Keratinocyte (primary cell): Measurements from ENCODE around the gene GNG10. TPM values are rescaled to one million over a fixed set of nuclear protein-coding genes. Genes with fewer than 3 reads are reported as not detected.

Source experiments
- DNase-seq: peaks from one replicate; pipeline ENCODE4 v3.0.0-alpha.2; 2011; ENCODE audit warnings: low read depth, missing footprints, low spot score
- FAIRE-seq: peaks from 2 replicates; lab custom pipeline; 2011; peaks lifted over from hg19 to GRCh38; lab: Jason Lieb, UNC
- H2AFZ ChIP-seq: 2 replicates; pipeline ENCODE4 v1.6.0; 2012; ENCODE audit warnings: low read length, control low read depth, inconsistent platforms; ENCODE audit not compliant: control insufficient read depth
- H3K27ac ChIP-seq: 2 replicates; pipeline ENCODE4 v1.5.1; 2011; ENCODE audit warnings: low read length; ENCODE audit not compliant: control insufficient read depth, insufficient read depth
- H3K27me3 ChIP-seq: 3 replicates; pipeline ENCODE4 v1.6.0; 2011; ENCODE audit warnings: low read length; ENCODE audit not compliant: control insufficient read depth, insufficient read depth; ENCODE audit errors: extremely low read depth
- H3K36me3 ChIP-seq, 2 experiments: 2 replicates in 1 of 2; 3 replicates in 1 of 2; pipeline ENCODE4 v1.5.1; 2011; ENCODE audit warnings: low read length in 2 of 2, mild to moderate bottlenecking in 1 of 2; ENCODE audit not compliant: control insufficient read depth in 2 of 2, insufficient read depth in 2 of 2; ENCODE audit errors: extremely low read depth in 1 of 2
- H3K4me1 ChIP-seq: 3 replicates; pipeline ENCODE4 v1.5.1; 2011; ENCODE audit warnings: low read length; ENCODE audit not compliant: control insufficient read depth, insufficient read depth; ENCODE audit errors: extremely low read depth
- H3K4me2 ChIP-seq: 3 replicates; pipeline ENCODE4 v1.6.0; 2011; ENCODE audit warnings: low read depth, low read length; ENCODE audit not compliant: control insufficient read depth, insufficient read depth; ENCODE audit errors: extremely low read depth
- H3K4me3 ChIP-seq, 3 experiments: fragments of 200-600 bp in 1 of 3; sonication (generic) in 1 of 3; 2 replicates in 2 of 3; 3 replicates in 1 of 3; pipeline ENCODE4 v1.5.1; 2011 to 2016; ENCODE audit warnings: low read length in 3 of 3, mild to moderate bottlenecking in 3 of 3, control low read depth in 2 of 3, inconsistent platforms in 1 of 3, low read depth in 1 of 3, mixed read lengths in 1 of 3, mixed run types in 1 of 3, moderate library complexity in 1 of 3; ENCODE audit not compliant: control insufficient read depth in 2 of 3, insufficient read depth in 2 of 3; ENCODE audit errors: extremely low read depth in 1 of 3
- H3K79me2 ChIP-seq: 2 replicates; pipeline ENCODE4 v1.6.0; 2012; ENCODE audit warnings: low read length; ENCODE audit not compliant: control insufficient read depth, insufficient read depth
- H3K9ac ChIP-seq: 3 replicates; pipeline ENCODE4 v1.6.0; 2011; ENCODE audit warnings: low read length; ENCODE audit not compliant: control insufficient read depth, insufficient read depth; ENCODE audit errors: extremely low read depth
- H3K9me1 ChIP-seq: 3 replicates; pipeline ENCODE4 v1.6.0; 2011; ENCODE audit warnings: low read length; ENCODE audit not compliant: control insufficient read depth, insufficient read depth; ENCODE audit errors: extremely low read depth
- H3K9me3 ChIP-seq: 2 replicates; pipeline ENCODE4 v1.5.1; 2012; ENCODE audit warnings: low read depth, low read length; ENCODE audit not compliant: control insufficient read depth
- H4K20me1 ChIP-seq: 3 replicates; pipeline ENCODE4 v1.6.0; 2011; ENCODE audit warnings: low read length; ENCODE audit not compliant: control insufficient read depth, insufficient read depth; ENCODE audit errors: extremely low read depth
- EZH2 ChIP-seq: IDR thresholded peaks from one replicate; pipeline ENCODE4 v1.6.1; 2012; ENCODE audit warnings: inconsistent platforms, mild to moderate bottlenecking, low read length, moderate library complexity
- dilution Hi-C: fragments of 300-500 bp; cut with MboI; formaldehyde crosslinking; loops from one replicate; pipeline ENCODE4 v1.7.0; 2020; ENCODE audit warnings: low sequenced_read_pairs; ENCODE audit not compliant: extremely low pct_ligation_motif_present
- polyA plus RNA-seq, 5 experiments: library from polyadenylated mRNA; depleted of rRNA in 3 of 5; stranded (reverse) in 3 of 5; stranded (forward) in 1 of 5; unstranded in 1 of 5; fragments of >200 nt; gene quantifications; 1 replicate in 1 of 5; 2 replicates in 3 of 5; 3 replicates in 1 of 5; pipeline versions ENCODE4 v1.2.1 to v1.2.3, GENCODE V29; 2011 to 2012; ENCODE audit warnings: missing spikeins in 2 of 5, low read depth in 1 of 5, low replicate concordance in 1 of 5
- TF ChIP-seq, protein P1 (sequence below), 3 experiments: IDR thresholded peaks in 1 of 3; conservative IDR thresholded peaks in 1 of 3; optimal IDR thresholded peaks in 1 of 3; 2 replicates in 2 of 3; 3 replicates in 1 of 3; pipeline versions ENCODE3 to v1.5.1; 2011; ENCODE audit warnings: low read length in 3 of 3, mild to moderate bottlenecking in 3 of 3, moderate library complexity in 2 of 3, control low read depth in 1 of 3, inconsistent platforms in 1 of 3; ENCODE audit not compliant: insufficient read depth in 2 of 3; ENCODE audit errors: extremely low read depth in 1 of 3

The GNG10 gene
- polyA plus RNA-seq, 1 donor (not counting 4 experiments of a cell fraction or from before 2014, with no cell fraction given), result 89.8 TPM

DNA sequence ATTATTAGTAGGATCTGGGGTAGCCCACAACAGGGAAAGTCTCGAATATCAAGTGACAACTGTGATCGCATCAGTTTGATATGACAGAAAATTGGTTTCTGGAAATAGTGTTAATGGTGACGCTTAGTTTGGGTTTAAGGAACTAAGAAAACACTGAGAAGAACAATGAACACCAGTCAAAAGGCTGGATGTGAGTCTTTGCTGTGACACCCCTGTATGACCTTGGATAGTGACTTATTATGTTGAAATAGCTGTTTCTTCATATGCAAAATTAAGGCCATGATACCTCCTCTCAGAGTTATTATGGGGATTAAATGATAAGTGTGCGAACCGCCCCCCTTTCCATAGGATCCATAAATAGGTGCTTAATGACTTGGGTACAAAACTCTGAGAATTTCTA, 29.3 kb upstream of the GNG10 start:
- peak overlapping the region; percentile 80 for H3K27ac ChIP-seq

DNA sequence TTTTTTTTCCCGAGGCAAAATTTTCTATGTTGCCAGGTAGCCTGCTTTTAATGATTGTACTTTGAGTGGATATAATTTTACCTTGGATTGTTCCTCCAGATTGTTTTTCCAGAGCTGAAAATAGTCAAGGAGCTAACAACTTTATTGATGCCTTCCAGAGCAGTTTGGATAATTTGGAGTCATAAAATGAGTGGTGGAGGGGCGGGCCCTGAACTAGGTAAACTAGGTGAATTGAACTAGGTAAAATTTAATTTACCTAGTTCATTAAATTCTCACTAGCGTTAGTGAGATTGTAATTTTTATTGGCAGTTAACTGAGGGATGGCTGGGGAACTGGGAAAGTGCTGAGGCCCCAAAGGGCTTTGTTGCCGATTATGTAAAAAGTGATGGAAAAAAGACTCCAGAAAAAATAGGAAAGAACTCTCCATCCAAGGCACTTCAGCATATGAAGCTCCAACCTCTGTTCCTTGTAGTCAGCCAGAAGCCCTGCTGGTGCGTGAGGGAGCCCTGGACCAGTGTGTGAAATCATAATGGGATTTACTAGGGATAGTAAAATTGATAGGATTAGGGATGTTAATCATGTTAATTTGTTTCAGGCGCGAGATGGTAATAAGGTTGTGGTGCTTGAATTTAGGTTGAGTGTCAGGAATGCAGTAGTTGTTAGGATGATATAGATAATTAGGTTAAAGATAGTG, 28.6 kb upstream of the GNG10 start:
- Histone ChIP-seq H3K9me1 (peaks cover 3% of the 10 kb centered on the region), H3K4me2 (peak overlapping the region; percentile 87), H3K9ac (peak overlapping the region; percentile 93), H3K4me1 (peaks cover 19% of the 10 kb centered on the region), H3K9me3 (no peaks in the 10 kb centered on the region), H4K20me1 (no peaks in the 10 kb centered on the region), H3K79me2 (peaks cover 64% of the 10 kb centered on the region), H3K4me3 (peak overlapping the region; percentile 91 to 98 (median 94)), H3K27ac (no peak overlapping the region), H3K36me3 (no peaks in the 10 kb centered on the region), H3K27me3 (no peaks in the 10 kb centered on the region), H2AFZ (no peak overlapping the region)
- TF ChIP-seq EZH2, result no peak
- TF ChIP-seq, protein P1, sequence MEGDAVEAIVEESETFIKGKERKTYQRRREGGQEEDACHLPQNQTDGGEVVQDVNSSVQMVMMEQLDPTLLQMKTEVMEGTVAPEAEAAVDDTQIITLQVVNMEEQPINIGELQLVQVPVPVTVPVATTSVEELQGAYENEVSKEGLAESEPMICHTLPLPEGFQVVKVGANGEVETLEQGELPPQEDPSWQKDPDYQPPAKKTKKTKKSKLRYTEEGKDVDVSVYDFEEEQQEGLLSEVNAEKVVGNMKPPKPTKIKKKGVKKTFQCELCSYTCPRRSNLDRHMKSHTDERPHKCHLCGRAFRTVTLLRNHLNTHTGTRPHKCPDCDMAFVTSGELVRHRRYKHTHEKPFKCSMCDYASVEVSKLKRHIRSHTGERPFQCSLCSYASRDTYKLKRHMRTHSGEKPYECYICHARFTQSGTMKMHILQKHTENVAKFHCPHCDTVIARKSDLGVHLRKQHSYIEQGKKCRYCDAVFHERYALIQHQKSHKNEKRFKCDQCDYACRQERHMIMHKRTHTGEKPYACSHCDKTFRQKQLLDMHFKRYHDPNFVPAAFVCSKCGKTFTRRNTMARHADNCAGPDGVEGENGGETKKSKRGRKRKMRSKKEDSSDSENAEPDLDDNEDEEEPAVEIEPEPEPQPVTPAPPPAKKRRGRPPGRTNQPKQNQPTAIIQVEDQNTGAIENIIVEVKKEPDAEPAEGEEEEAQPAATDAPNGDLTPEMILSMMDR (optimal IDR thresholded peaks at IDR 0.05 in 1 of 3, IDR thresholded peaks at IDR 0.05 in 1 of 3, conservative IDR thresholded peaks at IDR 0.05 in 1 of 3; ENCODE audit: extremely low read depth in 1 of 3, insufficient read depth in 2 of 3, low read length in 3 of 3), result no peak
- dilution Hi-C loops, result no loop called here
- FAIRE-seq (no peak), DNase-seq (no peak)

More for the DNA sequence above, 29.3 kb upstream of the GNG10 start:
- no peaks in the 10 kb centered on the region for H4K20me1 ChIP-seq
- H3K79me2 ChIP-seq, result peaks cover 56% of the 10 kb centered on the region
- peak; percentile 29 for FAIRE-seq
- H2AFZ ChIP-seq, result peak overlapping the region; percentile 55
- H3K4me3 ChIP-seq, result peak overlapping the region; percentile 91 to 98 (median 94)
- peak overlapping the region; percentile 87 for H3K4me2 ChIP-seq
- peak overlapping the region; percentile 93 for H3K9ac ChIP-seq
- H3K36me3 ChIP-seq, result no peaks in the 10 kb centered on the region
- peaks cover 15% of the 10 kb centered on the region for H3K4me1 ChIP-seq
- peaks cover 3% of the 10 kb centered on the region for H3K9me1 ChIP-seq
- dilution Hi-C loops, result no loop called here
- no peaks in the 10 kb centered on the region for H3K9me3 ChIP-seq
- TF ChIP-seq, protein P1 (optimal IDR thresholded peaks at IDR 0.05 in 1 of 3, IDR thresholded peaks at IDR 0.05 in 1 of 3, conservative IDR thresholded peaks at IDR 0.05 in 1 of 3; ENCODE audit: extremely low read depth in 1 of 3, insufficient read depth in 2 of 3, low read length in 3 of 3), result no peak
- no peak for TF ChIP-seq EZH2
- H3K27me3 ChIP-seq, result no peaks in the 10 kb centered on the region
- no peak for DNase-seq
